Natural killer cell (primary cell): ENCODE data around the gene GRID2. TPM values are rescaled to one million over a fixed set of nuclear protein-coding genes. Genes with fewer than 3 reads are reported as not detected.

Source experiments
- ATAC-seq, 3 donors: fragments of 150-1000 bp in 2 of 3; fragments of 200-7000 bp in 1 of 3; cut with Tn5 transposase; 1 replicate in 1 of 3; 2 replicates in 2 of 3; pipeline ENCODE4 v1.10.0; 2021; ENCODE audit warnings: mild to moderate bottlenecking in 2 of 3, moderate library complexity in 2 of 3
- DNase-seq, 2 donors: peaks; one replicate each; pipeline versions ENCODE4 v3.0.0 to v3.0.0-alpha.2; 2013 to 2021; ENCODE audit warnings: mixed read lengths in 1 of 2
- H3K27ac ChIP-seq: one replicate; pipeline ENCODE4 v1.5.1; 2013; ENCODE audit warnings: mild to moderate bottlenecking, low read length
- H3K27me3 ChIP-seq: one replicate; pipeline ENCODE4 v1.6.1; 2013; ENCODE audit warnings: low read length; ENCODE audit not compliant: control insufficient read depth, insufficient read depth
- H3K36me3 ChIP-seq: one replicate; pipeline ENCODE4 v1.6.1; 2013; ENCODE audit warnings: low read length; ENCODE audit not compliant: control insufficient read depth, insufficient read depth
- H3K4me1 ChIP-seq: one replicate; pipeline ENCODE4 v1.6.1; 2013; ENCODE audit warnings: low read length; ENCODE audit not compliant: control insufficient read depth, insufficient read depth
- H3K4me3 ChIP-seq: one replicate; pipeline ENCODE4 v1.5.1; 2013; ENCODE audit warnings: low read length
- H3K9me3 ChIP-seq: one replicate; pipeline ENCODE4 v1.6.1; 2013; ENCODE audit warnings: low read length; ENCODE audit not compliant: control insufficient read depth, insufficient read depth
- H3K27ac Mint-ChIP-seq, 2 donors: one replicate each; pipeline ENCODE4 v1.8.0; 2022; ENCODE audit warnings: mild to moderate bottlenecking in 2 of 2, mixed read lengths in 2 of 2, moderate library complexity in 1 of 2
- H3K27me3 Mint-ChIP-seq, 2 donors: one replicate each; pipeline ENCODE4 v1.8.0; 2022; ENCODE audit warnings: low read depth in 2 of 2, mixed read lengths in 2 of 2
- H3K36me3 Mint-ChIP-seq: one replicate; pipeline ENCODE4 v1.8.0; 2022; ENCODE audit warnings: mixed read lengths
- H3K4me1 Mint-ChIP-seq, 2 donors: one replicate each; pipeline ENCODE4 v1.8.0; 2022; ENCODE audit warnings: mixed read lengths in 2 of 2
- H3K4me3 Mint-ChIP-seq: one replicate; pipeline ENCODE4 v1.8.0; 2022; ENCODE audit warnings: mild to moderate bottlenecking, moderate library complexity, mixed read lengths
- H3K9me3 Mint-ChIP-seq, 2 donors: one replicate each; pipeline ENCODE4 v1.8.0; 2022; ENCODE audit warnings: mixed read lengths in 2 of 2
- WGBS: methylation state at CpG from one replicate; pipeline ENCODE4 v1.1.7; 2013; ENCODE audit warnings: missing lambda C conversion rate; ENCODE audit not compliant: insufficient coverage; 5-methylcytosine and 5-hydroxymethylcytosine counted together
- intact Hi-C: fragments of 100-400 bp; cut with micrococcal nuclease; formaldehyde crosslinking; loops from one replicate; pipeline ENCODE4 v1.14.2; 2022
- total RNA-seq, 4 donors: library from RNA; stranded (reverse); fragments of 120-200 nt in 1 of 4; gene quantifications; one replicate each; pipeline versions ENCODE4 v1.2.3 to v1.2.4, GENCODE V29; 2013 to 2022
- TF ChIP-seq, protein P1 (sequence below): fragments of 200-600 bp; IDR thresholded peaks from one replicate; pipeline ENCODE4 v1.8.0; 2022; ENCODE audit warnings: antibody characterized with exemption

GRID2 gene
- total RNA-seq, 3 donors from 2014 or later (not counting 1 experiment from before 2014, with no cell fraction given) = not detected

- whole genome bisulfite sequencing = 88% methylated on average over 2 of the region's 2 CpGs
- ATAC-seq (no peak), DNase-seq (no peak)
- peaks cover 17 to 19% of the 10 kb centered on the region in 2 donors for H3K9me3 Mint-ChIP-seq
- no peak overlapping the region for H3K27ac Mint-ChIP-seq
- no peak overlapping the region for H3K4me3 Mint-ChIP-seq
- Histone ChIP-seq H3K27me3 (no peaks in the 10 kb centered on the region), H3K4me3 (no peak overlapping the region), H3K27ac (no peak overlapping the region), H3K36me3 (no peaks in the 10 kb centered on the region), H3K9me3 (peaks cover 6% of the 10 kb centered on the region), H3K4me1 (no peaks in the 10 kb centered on the region)
- TF ChIP-seq, protein P1, sequence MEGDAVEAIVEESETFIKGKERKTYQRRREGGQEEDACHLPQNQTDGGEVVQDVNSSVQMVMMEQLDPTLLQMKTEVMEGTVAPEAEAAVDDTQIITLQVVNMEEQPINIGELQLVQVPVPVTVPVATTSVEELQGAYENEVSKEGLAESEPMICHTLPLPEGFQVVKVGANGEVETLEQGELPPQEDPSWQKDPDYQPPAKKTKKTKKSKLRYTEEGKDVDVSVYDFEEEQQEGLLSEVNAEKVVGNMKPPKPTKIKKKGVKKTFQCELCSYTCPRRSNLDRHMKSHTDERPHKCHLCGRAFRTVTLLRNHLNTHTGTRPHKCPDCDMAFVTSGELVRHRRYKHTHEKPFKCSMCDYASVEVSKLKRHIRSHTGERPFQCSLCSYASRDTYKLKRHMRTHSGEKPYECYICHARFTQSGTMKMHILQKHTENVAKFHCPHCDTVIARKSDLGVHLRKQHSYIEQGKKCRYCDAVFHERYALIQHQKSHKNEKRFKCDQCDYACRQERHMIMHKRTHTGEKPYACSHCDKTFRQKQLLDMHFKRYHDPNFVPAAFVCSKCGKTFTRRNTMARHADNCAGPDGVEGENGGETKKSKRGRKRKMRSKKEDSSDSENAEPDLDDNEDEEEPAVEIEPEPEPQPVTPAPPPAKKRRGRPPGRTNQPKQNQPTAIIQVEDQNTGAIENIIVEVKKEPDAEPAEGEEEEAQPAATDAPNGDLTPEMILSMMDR = no peak
- no peaks in the 10 kb centered on the region for H3K27me3 Mint-ChIP-seq
- intact Hi-C loops = no loop called here
- H3K36me3 Mint-ChIP-seq = peaks cover 4% of the 10 kb centered on the region
- H3K4me1 Mint-ChIP-seq = no peaks in the 10 kb centered on the region
Measured at GRCh38 chr4:92599044-92599443, 295.3 kb downstream of the GRID2 start.

DNA sequence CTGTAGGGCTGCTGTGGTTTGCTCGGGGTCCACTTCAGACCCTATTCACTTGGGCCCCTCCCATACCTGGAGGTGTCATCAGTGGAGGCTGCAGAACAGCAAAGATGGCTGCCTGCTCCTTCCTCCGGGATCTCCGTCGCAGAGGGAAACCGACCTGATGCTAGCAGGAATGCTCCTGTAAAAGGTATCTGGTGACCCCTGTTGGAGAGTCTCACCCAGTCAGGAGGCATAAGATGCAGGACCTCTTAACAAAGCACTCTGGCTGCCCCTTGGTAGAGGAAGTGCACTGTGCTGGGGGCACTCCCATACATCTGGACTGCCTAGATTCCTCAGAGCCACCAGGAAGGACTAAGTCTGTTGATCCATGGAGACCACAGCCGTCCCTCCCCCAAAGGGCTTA is 296.9 kb downstream of the GRID2 start:
- H3K9me3 ChIP-seq = peaks cover 12% of the 10 kb centered on the region
- H3K36me3 Mint-ChIP-seq = peaks cover 4% of the 10 kb centered on the region
- H3K4me3 Mint-ChIP-seq = no peak overlapping the region
- TF ChIP-seq, protein P1 = no peak
- no peak overlapping the region for H3K4me3 ChIP-seq
- H3K9me3 Mint-ChIP-seq = peaks cover 19 to 24% of the 10 kb centered on the region in 2 donors
- intact Hi-C loops = no loop called here
- no peak overlapping the region for H3K27ac ChIP-seq
- no peaks in the 10 kb centered on the region for H3K4me1 ChIP-seq
- H3K4me1 Mint-ChIP-seq = no peaks in the 10 kb centered on the region
- H3K36me3 ChIP-seq = no peaks in the 10 kb centered on the region
- H3K27me3 Mint-ChIP-seq = no peaks in the 10 kb centered on the region
- no peaks in the 10 kb centered on the region for H3K27me3 ChIP-seq
- no peak overlapping the region for H3K27ac Mint-ChIP-seq
- WGBS = 87% methylated on average over 6 of the region's 6 CpGs
- ATAC-seq (no peak), DNase-seq (no peak)

GRCh38 chr4:92606227-92606626 is 302.5 kb downstream of the GRID2 start:
- WGBS = 66% methylated on average over 2 of the region's 2 CpGs
- H3K27me3 Mint-ChIP-seq = no peaks in the 10 kb centered on the region
- Histone ChIP-seq H3K27ac (no peak overlapping the region), H3K4me3 (no peak overlapping the region), H3K4me1 (no peaks in the 10 kb centered on the region), H3K9me3 (peaks cover 6% of the 10 kb centered on the region), H3K36me3 (no peaks in the 10 kb centered on the region), H3K27me3 (no peaks in the 10 kb centered on the region)
- H3K4me3 Mint-ChIP-seq = no peak overlapping the region
- H3K27ac Mint-ChIP-seq = no peak overlapping the region
- no peaks in the 10 kb centered on the region for H3K4me1 Mint-ChIP-seq
- ATAC-seq = no peak
- peaks cover 3% of the 10 kb centered on the region for H3K36me3 Mint-ChIP-seq
- DNase-seq = no peak
- peaks cover 16 to 27% of the 10 kb centered on the region in 2 donors for H3K9me3 Mint-ChIP-seq
- intact Hi-C loops = no loop called here
- TF ChIP-seq, protein P1 = no peak

- H3K4me3 Mint-ChIP-seq = no peak overlapping the region
- ATAC-seq (no peak), DNase-seq (no peak)
- H3K27ac ChIP-seq = no peak overlapping the region
- H3K27me3 ChIP-seq = no peaks in the 10 kb centered on the region
- H3K27me3 Mint-ChIP-seq = no peaks in the 10 kb centered on the region
- intact Hi-C loops = no loop called here
- H3K36me3 Mint-ChIP-seq = peaks cover 4% of the 10 kb centered on the region
- no peaks in the 10 kb centered on the region for H3K4me1 ChIP-seq
- H3K4me1 Mint-ChIP-seq = no peaks in the 10 kb centered on the region
- H3K9me3 ChIP-seq = no peaks in the 10 kb centered on the region
- H3K27ac Mint-ChIP-seq = no peak overlapping the region
- TF ChIP-seq, protein P1 = no peak
- H3K36me3 ChIP-seq = no peaks in the 10 kb centered on the region
- WGBS = 73% methylated on average over 1 of the region's 1 CpG
- no peak overlapping the region for H3K4me3 ChIP-seq
- H3K9me3 Mint-ChIP-seq = peaks cover 13 to 30% of the 10 kb centered on the region in 2 donors
Measured at GRCh38 chr4:92615049-92615448, 311.3 kb downstream of the GRID2 start.
